Skeletal muscle tissue (tissue), 4 donors: ENCODE data around the gene SORBS2. TPM values are rescaled to one million over a fixed set of nuclear protein-coding genes. Genes with fewer than 3 reads are reported as not detected.

Experiments used
- H3K27ac ChIP-seq: one replicate; pipeline ENCODE4 v1.7.0; 2013; ENCODE audit warnings: mild to moderate bottlenecking, low read depth, low read length, inconsistent platforms
- H3K27me3 ChIP-seq, 3 donors: one replicate each; pipeline ENCODE4 v1.7.0; 2013; ENCODE audit warnings: low read length in 3 of 3; ENCODE audit not compliant: control insufficient read depth in 3 of 3, insufficient read depth in 3 of 3
- H3K36me3 ChIP-seq, 3 donors: one replicate each; pipeline ENCODE4 v1.7.0; 2013; ENCODE audit warnings: low read length in 3 of 3; ENCODE audit not compliant: control insufficient read depth in 3 of 3, insufficient read depth in 3 of 3
- H3K4me1 ChIP-seq, 3 donors: one replicate each; pipeline ENCODE4 v1.7.0; 2013; ENCODE audit warnings: low read length in 3 of 3, mild to moderate bottlenecking in 3 of 3; ENCODE audit not compliant: control insufficient read depth in 3 of 3, insufficient read depth in 3 of 3
- H3K4me3 ChIP-seq, 3 donors: one replicate each; pipeline ENCODE4 v1.7.0; 2013; ENCODE audit warnings: low read length in 3 of 3
- H3K9ac ChIP-seq, 3 donors: one replicate each; pipeline ENCODE4 v1.7.0; 2013; ENCODE audit warnings: low read length in 3 of 3, mild to moderate bottlenecking in 3 of 3, moderate library complexity in 2 of 3, low read depth in 1 of 3
- H3K9me3 ChIP-seq, 3 donors: one replicate each; pipeline ENCODE4 v1.7.0; 2013; ENCODE audit warnings: low read length in 3 of 3; ENCODE audit not compliant: control insufficient read depth in 3 of 3
- total RNA-seq: library from RNA; depleted of rRNA; stranded (reverse); fragments of >200 nt; gene quantifications from one replicate; pipeline ENCODE4 v1.2.3, GENCODE V29; 2014
- donor health status: Osteomylitis.

The SORBS2 gene
- total RNA-seq, 1 donor from 2014 or later, result 14.1 TPM

DNA sequence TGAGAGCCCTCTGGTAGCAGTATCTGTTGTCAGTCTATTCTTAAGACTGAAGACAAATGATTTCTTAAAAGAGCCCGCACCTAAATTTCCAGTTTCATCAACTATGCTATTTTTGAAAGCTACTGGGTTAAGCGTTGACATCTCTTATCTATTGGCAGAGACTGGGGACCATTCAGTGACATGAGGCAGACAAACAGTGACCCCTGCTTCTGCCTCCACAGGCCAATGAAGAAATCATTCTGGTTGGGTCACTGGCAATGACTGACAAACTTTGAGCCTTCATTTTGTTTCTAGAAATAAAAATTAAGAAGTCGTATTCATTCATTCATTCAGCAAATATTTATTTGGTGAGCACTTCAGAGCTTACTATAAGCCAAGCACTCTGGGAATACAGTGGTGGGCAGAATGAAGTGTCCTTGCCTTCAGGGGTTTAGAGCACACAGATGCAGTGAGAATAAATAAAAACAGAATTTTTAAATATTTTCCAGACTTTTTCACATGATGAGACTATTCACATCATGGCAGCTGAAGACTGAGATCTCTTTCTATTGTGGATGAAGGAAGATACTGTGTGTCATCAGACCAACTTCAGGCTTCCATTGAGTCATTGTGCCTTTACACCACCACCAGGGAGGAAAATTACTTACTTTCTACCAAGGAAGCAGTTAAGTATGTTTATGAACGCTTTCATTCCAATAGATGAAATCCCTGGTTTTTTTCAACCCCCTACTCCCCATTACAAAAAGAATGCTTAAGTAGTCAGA lies 36.0 kb downstream of the SORBS2 start:
- Histone ChIP-seq H3K4me1 (peaks cover 0 to 4% (median 0%) of the 10 kb centered on the region in 3 donors), H3K9ac (no peak overlapping the region), H3K27ac (no peak overlapping the region), H3K9me3 (no peaks in the 10 kb centered on the region), H3K27me3 (no peaks in the 10 kb centered on the region), H3K4me3 (no peak overlapping the region), H3K36me3 (no peaks in the 10 kb centered on the region)

DNA sequence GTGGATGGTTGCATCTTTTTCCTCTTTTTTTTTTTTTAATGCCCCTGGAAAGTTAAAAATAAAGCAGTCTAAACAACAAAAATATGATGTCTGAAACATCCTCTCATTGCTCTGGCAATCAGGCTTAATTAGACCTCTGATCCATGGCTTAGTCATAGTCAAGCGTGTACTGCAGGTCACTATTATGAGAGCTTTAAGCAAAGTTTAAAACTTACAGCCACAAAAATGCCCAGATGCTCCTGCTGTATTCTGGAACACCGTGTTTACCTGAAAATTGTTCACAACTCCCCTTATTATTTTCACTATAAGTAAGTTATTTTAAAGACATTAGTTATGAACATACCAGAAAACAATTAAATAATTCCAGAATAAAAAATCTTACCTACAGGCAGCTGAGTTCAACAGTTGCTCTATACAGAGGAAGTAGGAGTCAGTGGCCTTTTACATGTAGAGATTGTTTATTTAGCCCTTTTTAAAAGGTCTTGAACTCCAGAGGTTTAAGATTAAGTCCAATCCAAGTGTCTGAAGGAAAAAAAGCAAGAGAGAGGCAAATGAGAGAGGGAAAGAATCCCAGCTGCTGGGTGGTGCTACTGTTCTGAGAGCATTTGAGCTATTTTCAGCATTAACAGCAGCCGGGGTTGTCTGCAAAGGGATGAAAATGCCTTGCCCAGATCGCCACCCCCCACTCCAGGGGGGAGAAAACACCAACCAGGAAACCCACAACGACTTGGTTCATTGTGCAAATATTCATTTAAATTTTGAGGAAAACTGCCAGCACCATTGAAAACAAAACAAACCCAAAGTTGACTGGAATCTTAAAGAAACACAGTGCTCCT lies 36.9 kb downstream of the SORBS2 start:
- no peaks in the 10 kb centered on the region for H3K27me3 ChIP-seq
- H3K27ac ChIP-seq, result no peak overlapping the region
- no peaks in the 10 kb centered on the region for H3K36me3 ChIP-seq
- peak overlapping the region in 1 of 3 donors; percentile 30 for H3K9ac ChIP-seq
- peak overlapping the region in 1 of 3 donors; percentile 55 for H3K4me3 ChIP-seq
- no peaks in the 10 kb centered on the region for H3K9me3 ChIP-seq
- peaks cover 0 to 4% (median 0%) of the 10 kb centered on the region in 3 donors for H3K4me1 ChIP-seq

DNA sequence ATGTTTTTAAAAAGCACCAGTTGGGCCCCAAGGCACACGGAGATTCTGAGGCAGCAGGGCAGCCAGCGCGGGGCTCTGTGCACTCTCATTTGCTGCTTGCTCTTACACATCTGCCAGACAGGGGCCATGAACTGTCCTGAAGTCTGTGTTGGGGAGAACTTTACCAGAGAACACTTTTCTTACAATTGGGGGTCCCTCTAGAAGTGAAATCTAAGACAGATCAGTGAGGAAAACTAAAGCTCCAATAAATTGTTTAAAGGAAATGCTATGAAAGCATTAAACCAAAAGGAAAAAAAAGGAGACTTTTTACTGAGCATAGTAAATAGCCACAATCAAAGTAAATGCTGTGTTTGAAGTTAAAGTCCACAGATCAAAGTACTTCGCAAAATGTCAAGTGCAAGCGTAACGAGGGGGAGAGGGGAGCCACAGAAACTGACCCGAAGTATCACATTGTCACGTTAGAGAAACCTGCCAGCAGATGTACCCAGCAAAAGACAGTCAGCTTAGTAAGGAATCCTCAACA lies 37.8 kb downstream of the SORBS2 start:
- peak overlapping the region in 1 of 3 donors; percentile 55 for H3K4me3 ChIP-seq
- H3K9ac ChIP-seq, result peak overlapping the region in 2 of 3 donors; percentile 30 to 40
- peak overlapping the region; percentile 19 for H3K27ac ChIP-seq
- no peaks in the 10 kb centered on the region for H3K36me3 ChIP-seq
- no peaks in the 10 kb centered on the region for H3K9me3 ChIP-seq
- H3K27me3 ChIP-seq, result no peaks in the 10 kb centered on the region
- peaks cover 0 to 4% (median 0%) of the 10 kb centered on the region in 3 donors for H3K4me1 ChIP-seq

DNA sequence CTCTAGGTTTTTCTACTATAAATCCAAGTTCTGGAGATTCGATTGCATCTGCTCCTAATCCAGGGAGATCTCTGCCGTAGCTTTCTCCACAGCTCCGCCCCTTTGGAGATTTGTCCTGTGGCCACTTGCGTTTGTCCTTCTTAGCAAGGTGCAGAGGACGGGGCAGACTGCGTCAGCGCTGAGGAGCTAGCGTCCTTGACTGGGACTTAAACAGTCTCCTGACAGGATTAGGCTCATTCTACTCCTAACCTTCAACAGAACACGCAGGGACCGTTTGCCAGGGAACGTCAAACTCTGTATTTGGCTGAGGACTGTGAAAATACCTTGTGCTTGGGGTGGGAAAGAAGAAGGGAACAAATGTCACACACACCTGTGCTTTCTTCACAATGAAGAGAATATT lies 38.6 kb downstream of the SORBS2 start:
- Histone ChIP-seq H3K27me3 (no peaks in the 10 kb centered on the region), H3K36me3 (no peaks in the 10 kb centered on the region), H3K4me3 (peak overlapping the region; percentile 7 to 49 (median 16)), H3K9ac (peak overlapping the region in 1 of 3 donors; percentile 8), H3K4me1 (peaks cover 0 to 4% (median 0%) of the 10 kb centered on the region in 3 donors), H3K27ac (no peak overlapping the region), H3K9me3 (no peaks in the 10 kb centered on the region)

DNA sequence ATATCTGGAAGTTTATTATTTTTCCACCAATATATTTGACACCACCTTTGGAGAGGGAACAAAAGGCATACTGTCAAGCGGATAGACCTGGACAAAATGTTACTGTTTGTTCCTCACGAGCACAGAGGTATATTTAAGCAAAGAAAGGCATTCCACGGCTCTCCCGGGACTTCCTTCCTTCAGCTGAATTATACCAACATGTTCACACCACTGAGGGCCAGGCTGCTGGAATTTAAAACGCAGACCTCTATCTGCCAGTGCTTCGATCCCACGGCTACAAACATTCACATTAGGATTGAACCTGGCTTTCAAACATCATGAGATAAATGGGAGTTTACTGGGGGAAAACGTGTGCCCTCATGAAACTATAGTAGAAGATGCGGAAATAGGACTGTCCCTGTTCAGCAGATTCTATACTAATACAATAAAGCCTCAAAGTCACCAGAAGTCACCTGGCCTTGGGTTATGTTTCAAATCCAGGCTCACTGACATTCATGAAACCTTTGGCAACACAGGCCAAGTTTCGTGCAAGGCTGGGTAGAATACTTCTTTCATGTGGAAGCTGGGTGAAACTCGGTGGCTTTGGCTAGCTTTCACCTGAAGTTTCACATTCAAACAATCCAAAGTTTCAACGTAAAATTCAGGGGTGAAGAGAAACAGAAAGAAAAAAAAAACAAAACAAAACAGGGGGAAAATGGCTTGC lies 39.5 kb downstream of the SORBS2 start:
- Histone ChIP-seq H3K27me3 (no peaks in the 10 kb centered on the region), H3K4me3 (no peak overlapping the region), H3K27ac (peak overlapping the region; percentile 14), H3K9ac (no peak overlapping the region), H3K4me1 (peaks cover 0 to 4% (median 0%) of the 10 kb centered on the region in 3 donors), H3K36me3 (no peaks in the 10 kb centered on the region), H3K9me3 (no peaks in the 10 kb centered on the region)

DNA sequence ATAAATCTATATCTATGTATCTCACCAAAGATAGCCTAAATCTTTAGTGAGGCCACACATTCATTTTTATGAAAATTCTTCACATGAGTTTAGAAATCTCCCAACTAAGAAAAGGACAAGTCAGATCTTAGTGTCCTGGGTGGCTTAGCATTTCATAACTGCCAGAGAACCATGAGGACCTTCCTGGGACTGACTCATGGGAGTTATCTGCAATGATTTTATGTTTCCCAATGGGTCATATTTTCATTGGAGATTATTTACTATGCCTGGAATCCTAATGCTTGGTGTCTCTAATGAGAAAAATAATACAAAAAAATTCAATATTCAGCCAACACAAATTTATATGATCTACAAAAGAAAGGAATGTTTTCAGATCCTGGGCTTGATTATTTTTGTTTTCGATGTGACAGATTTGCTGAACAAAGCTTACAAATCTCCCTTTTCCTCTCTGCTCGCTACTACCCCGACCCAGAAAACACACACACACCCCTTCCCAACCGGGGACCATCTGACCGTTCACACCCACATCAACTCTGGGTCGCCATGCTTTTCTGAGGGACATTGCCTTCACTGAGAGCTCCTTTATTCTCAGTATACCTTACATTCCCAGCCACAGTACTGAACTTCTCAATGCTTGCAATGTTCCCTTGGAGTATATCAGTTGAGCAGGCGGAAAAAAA lies 40.1 kb downstream of the SORBS2 start:
- peak overlapping the region; percentile 14 for H3K27ac ChIP-seq
- peaks cover 0 to 4% (median 0%) of the 10 kb centered on the region in 3 donors for H3K4me1 ChIP-seq
- no peak overlapping the region for H3K9ac ChIP-seq
- H3K27me3 ChIP-seq, result no peaks in the 10 kb centered on the region
- H3K4me3 ChIP-seq, result peak overlapping the region in 1 of 3 donors; percentile 32
- H3K36me3 ChIP-seq, result no peaks in the 10 kb centered on the region
- no peaks in the 10 kb centered on the region for H3K9me3 ChIP-seq

DNA sequence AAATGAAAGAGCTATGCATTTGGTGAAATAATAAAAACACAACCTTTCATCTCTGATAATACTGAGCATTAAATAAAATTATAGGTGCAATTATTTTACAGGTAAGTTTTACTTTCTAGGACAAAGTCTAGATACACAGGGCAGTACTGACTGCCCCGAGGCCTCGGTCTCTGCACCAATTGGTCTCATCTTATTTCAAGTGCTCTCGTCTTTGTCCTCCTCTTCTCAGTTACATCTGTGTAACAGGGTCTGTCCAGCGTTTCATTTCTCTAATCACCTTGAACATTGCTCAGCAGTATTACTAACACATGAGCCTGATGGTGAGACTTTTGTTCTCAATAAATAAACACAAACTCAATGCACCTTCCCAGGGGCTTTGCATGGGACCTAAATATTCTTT lies 44.5 kb downstream of the SORBS2 start:
- Histone ChIP-seq H3K27me3 (no peaks in the 10 kb centered on the region), H3K4me3 (no peak overlapping the region), H3K9me3 (no peaks in the 10 kb centered on the region), H3K27ac (no peak overlapping the region), H3K36me3 (no peaks in the 10 kb centered on the region), H3K9ac (no peak overlapping the region), H3K4me1 (no peaks in the 10 kb centered on the region)

DNA sequence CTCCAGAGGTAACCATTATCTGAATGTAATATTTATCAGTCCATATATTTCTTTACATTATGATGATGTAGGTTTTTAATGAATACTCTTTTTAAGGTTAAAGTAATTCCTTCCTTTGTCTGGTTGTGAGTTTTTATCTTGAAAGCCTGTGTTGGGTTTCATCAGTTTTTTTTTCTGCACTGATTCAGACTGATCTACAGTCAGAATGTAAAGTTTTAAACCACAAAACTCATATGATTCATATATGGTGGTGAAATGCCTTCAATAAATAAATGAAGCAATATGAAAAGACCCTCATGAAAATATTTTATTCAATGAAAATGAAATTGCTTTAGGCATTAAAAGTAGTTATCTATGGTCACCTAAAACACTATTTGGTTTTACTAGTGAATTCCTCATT lies 47.1 kb downstream of the SORBS2 start:
- no peak overlapping the region for H3K27ac ChIP-seq
- H3K4me1 ChIP-seq, result no peaks in the 10 kb centered on the region
- no peaks in the 10 kb centered on the region for H3K27me3 ChIP-seq
- H3K36me3 ChIP-seq, result no peaks in the 10 kb centered on the region
- no peaks in the 10 kb centered on the region for H3K9me3 ChIP-seq
- H3K9ac ChIP-seq, result no peak overlapping the region
- H3K4me3 ChIP-seq, result no peak overlapping the region
